ENCODE measurements around the gene LRRC9. TPM values are rescaled to one million over a fixed set of nuclear protein-coding genes. Genes with fewer than 3 reads are reported as not detected.

Gene LRRC9
- total RNA-seq, 1 experiment from 2014 or later: 0.77 TPM

- H3K27ac ChIP-seq (ENCODE audit: insufficient read length, low read depth, low read length): no peak overlapping the region
- no peak overlapping the region for H2BK12ac ChIP-seq (ENCODE audit: insufficient read length, low read depth, low read length)
- no peak overlapping the region for H3K23ac ChIP-seq (ENCODE audit: insufficient read length, low read depth, low read length)
- no peak for TF ChIP-seq CTCF (conservative IDR thresholded peaks at IDR 0.05)
- H3K4ac ChIP-seq (ENCODE audit: low read depth, low read length): no peak overlapping the region
- H2BK20ac ChIP-seq (ENCODE audit: low read depth, low read length, poor library complexity, severe bottlenecking): no peak overlapping the region
- DNase-seq: no peak
- H2BK120ac ChIP-seq (ENCODE audit: low read depth, low read length, poor library complexity, severe bottlenecking): no peak overlapping the region
- no peaks in the 10 kb centered on the region for H3K9me3 ChIP-seq (ENCODE audit: control insufficient read depth, low read depth, low read length)
- no peak overlapping the region for H3K27ac Mint-ChIP-seq
- no peaks in the 10 kb centered on the region for H3K23me2 ChIP-seq (ENCODE audit: insufficient read length, low read depth, low read length, poor library complexity, severe bottlenecking)
- no peak overlapping the region for H3K18ac ChIP-seq (ENCODE audit: insufficient read length, low read depth, low read length)
- no peak overlapping the region for H3K9ac ChIP-seq (ENCODE audit: extremely low read depth, insufficient read length, low read length)
- H3K4me2 ChIP-seq (ENCODE audit: insufficient read depth, insufficient read length, low read length): no peak overlapping the region
- H3K79me1 ChIP-seq (ENCODE audit: insufficient read depth, low read depth, low read length, poor library complexity, severe bottlenecking): no peaks in the 10 kb centered on the region
- no peak overlapping the region for H3K4me3 Mint-ChIP-seq
- H4K20me1 ChIP-seq (ENCODE audit: control insufficient read depth, insufficient read depth, insufficient read length): no peaks in the 10 kb centered on the region
- H3K56ac ChIP-seq (ENCODE audit: insufficient read length, low read depth, low read length): no peak overlapping the region
- no peaks in the 10 kb centered on the region for H3K9me3 Mint-ChIP-seq
- no peak overlapping the region for H3K14ac ChIP-seq (ENCODE audit: insufficient read depth, low read length)
- H2AFZ ChIP-seq (ENCODE audit: low read length): no peak overlapping the region
- peaks cover 0 to 6% of the 10 kb centered on the region in 2 experiments; a peak in 2 of 4 replicates for H3K4me1 Mint-ChIP-seq
- no peak overlapping the region for H2BK15ac ChIP-seq (ENCODE audit: low read depth, low read length)
- H2AK5ac ChIP-seq (ENCODE audit: insufficient read length, low read length): no peak overlapping the region
- no peak overlapping the region for H2BK5ac ChIP-seq (ENCODE audit: insufficient read length, low read length)
- no peak overlapping the region for H4K5ac ChIP-seq (ENCODE audit: insufficient read length, low read depth, low read length)
- no CpG with 5 or more reads among the region's 1 CpG for WGBS (ENCODE audit: extremely low coverage, insufficient read length, low lambda C conversion rate)
- H3K36me3 Mint-ChIP-seq (ENCODE audit: insufficient read depth in 1 of 3, low read depth in 3 of 3): no peaks in the 10 kb centered on the region
- no peaks in the 10 kb centered on the region for H3K27me3 Mint-ChIP-seq (ENCODE audit: low read depth)
- no peaks in the 10 kb centered on the region for H3K79me2 ChIP-seq (ENCODE audit: insufficient read depth, low read length)
- H3T11ph ChIP-seq (ENCODE audit: low read length): no peak overlapping the region
- no peak overlapping the region for H4K8ac ChIP-seq (replicated peaks; ENCODE audit: insufficient read length, low read depth, low read length)
- H4K91ac ChIP-seq (ENCODE audit: insufficient read length, low read depth, low read length): no peak overlapping the region
- H3K4me1 ChIP-seq (ENCODE audit: insufficient read depth, low read length): no peaks in the 10 kb centered on the region
- H3K27me3 ChIP-seq (ENCODE audit: insufficient read depth, low read length): no peaks in the 10 kb centered on the region
Observed at GRCh38 chr14:59931237-59931636, 11.3 kb downstream of the LRRC9 start.
